Measurements from ENCODE around the gene B4GALT3.
A peak's percentile ranks its signal among the peaks of the same experiment; 100 is the strongest.

The B4GALT3 gene

DNA sequence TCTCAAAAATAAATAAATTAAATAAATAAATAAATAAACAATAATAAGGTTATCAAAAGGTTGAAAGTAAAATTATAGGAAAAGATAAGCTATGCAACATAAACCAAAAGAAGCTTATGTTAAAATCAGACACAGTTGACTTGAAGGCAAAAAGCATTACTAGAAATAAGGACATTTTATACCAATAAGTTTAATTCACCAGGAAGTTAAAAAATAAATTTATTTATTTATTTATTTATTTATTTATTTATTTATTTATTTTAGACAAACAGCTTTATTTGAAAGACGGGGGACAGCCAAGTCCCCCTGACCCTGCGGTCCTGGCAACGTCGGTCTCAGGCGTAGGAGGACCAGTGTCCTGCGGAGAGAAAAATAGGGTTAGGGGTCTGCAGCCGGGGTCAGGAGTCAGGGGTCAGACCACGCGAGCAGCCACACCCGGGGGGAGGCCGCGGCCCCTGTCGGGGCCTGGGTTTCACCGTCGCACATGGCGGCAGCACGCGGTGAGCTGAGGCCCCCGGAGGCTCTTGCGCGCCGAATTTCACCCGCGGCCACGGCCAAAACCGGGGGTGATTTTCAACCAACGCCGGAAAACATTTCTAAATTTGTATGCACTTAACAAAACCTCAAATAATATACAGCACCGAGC, 36.4 kb downstream of the B4GALT3 start:
- H3K4me1 Mint-ChIP-seq: no peaks in the 10 kb centered on the region
- H3K27ac Mint-ChIP-seq (ENCODE audit: low read depth): no peak overlapping the region
- H3K36me3 Mint-ChIP-seq (ENCODE audit: insufficient read depth): peaks cover 3% of the 10 kb centered on the region
- no peaks in the 10 kb centered on the region for H3K9me3 Mint-ChIP-seq
- H3K4me3 Mint-ChIP-seq: no peak overlapping the region
- DNase-seq (ENCODE audit: low spot score in 2 of 2) (no peak), ATAC-seq (replicated peaks; ENCODE audit: extremely low read depth, poor library complexity, severe bottlenecking) (no peak)
- no peaks in the 10 kb centered on the region for H3K27me3 Mint-ChIP-seq

DNA sequence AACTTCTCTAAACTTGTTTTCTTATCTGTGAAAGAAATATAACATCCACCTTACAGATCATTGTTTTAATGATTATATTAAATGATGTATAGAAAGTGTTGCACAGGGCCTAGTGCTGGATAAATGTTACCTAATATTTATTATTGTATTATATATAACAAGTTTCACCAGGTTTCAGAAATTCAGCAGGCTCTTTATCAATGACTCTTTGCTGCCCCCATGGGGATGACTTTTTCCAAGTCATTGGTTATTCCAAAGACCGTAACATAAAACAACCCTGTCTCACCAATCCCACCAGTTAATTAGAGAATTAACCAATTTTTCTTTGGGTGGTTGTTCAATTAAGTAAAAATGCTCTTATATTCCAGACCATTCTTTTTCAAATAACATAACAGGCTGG, 37.5 kb downstream of the B4GALT3 start:
- Mint-ChIP-seq H3K9me3 (no peaks in the 10 kb centered on the region), H3K27ac (ENCODE audit: low read depth) (no peak overlapping the region), H3K4me1 (no peaks in the 10 kb centered on the region), H3K36me3 (ENCODE audit: insufficient read depth) (peaks cover 3% of the 10 kb centered on the region), H3K4me3 (no peak overlapping the region), H3K27me3 (no peaks in the 10 kb centered on the region)
- DNase-seq (ENCODE audit: low spot score in 2 of 2) (no peak), ATAC-seq (replicated peaks; ENCODE audit: extremely low read depth, poor library complexity, severe bottlenecking) (no peak)

DNA sequence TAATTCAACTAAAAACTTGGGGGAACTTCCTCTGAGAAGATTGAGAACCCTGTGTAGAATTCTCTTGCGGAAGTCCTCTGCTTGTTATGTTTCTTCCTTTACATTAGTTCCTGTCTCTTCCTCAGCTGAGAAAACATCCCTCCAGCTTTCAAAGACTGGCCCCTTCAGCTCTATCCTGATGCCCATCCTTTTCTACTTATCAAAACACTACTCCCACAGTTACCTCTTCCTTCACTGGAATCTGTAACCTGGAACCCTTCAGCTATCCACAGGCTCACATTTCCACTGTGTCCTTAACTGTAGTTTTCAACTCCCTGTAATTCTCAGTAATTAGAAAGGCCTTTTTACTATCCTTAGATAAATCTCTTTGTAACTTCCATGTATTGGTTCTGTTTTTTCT, 38.9 kb downstream of the B4GALT3 start:
- H3K4me3 Mint-ChIP-seq: no peak overlapping the region
- no peaks in the 10 kb centered on the region for H3K27me3 Mint-ChIP-seq
- no peaks in the 10 kb centered on the region for H3K9me3 Mint-ChIP-seq
- H3K27ac Mint-ChIP-seq (ENCODE audit: low read depth): no peak overlapping the region
- peaks cover 3% of the 10 kb centered on the region for H3K36me3 Mint-ChIP-seq (ENCODE audit: insufficient read depth)
- ATAC-seq (replicated peaks; ENCODE audit: extremely low read depth, poor library complexity, severe bottlenecking) (no peak), DNase-seq (ENCODE audit: low spot score in 2 of 2) (no peak)
- no peaks in the 10 kb centered on the region for H3K4me1 Mint-ChIP-seq

DNA sequence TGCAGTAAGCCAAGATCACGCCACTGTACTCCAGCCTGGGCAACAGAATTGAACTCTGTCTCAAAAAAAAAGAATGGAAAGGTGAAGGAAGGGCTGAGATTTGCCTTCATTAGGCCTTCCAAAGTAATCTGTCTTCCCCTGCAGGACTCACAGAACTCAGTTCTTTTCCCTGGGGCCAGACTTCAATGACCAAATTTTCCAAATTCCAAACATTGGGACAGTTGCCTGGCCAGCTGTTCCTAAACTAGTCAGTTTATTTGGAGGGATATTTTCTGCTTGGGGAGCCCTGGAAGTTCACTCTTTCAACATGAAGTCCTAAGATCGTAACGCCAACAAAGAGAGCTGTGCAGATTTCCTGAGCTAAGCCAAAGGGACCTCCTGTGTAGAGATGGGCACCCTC, 39.4 kb downstream of the B4GALT3 start:
- Mint-ChIP-seq H3K27ac (ENCODE audit: low read depth) (no peak overlapping the region), H3K4me3 (no peak overlapping the region), H3K27me3 (no peaks in the 10 kb centered on the region), H3K4me1 (no peaks in the 10 kb centered on the region), H3K9me3 (no peaks in the 10 kb centered on the region), H3K36me3 (ENCODE audit: insufficient read depth) (peaks cover 3% of the 10 kb centered on the region)
- ATAC-seq (replicated peaks; ENCODE audit: extremely low read depth, poor library complexity, severe bottlenecking) (no peak), DNase-seq (ENCODE audit: low spot score in 2 of 2) (no peak)

DNA sequence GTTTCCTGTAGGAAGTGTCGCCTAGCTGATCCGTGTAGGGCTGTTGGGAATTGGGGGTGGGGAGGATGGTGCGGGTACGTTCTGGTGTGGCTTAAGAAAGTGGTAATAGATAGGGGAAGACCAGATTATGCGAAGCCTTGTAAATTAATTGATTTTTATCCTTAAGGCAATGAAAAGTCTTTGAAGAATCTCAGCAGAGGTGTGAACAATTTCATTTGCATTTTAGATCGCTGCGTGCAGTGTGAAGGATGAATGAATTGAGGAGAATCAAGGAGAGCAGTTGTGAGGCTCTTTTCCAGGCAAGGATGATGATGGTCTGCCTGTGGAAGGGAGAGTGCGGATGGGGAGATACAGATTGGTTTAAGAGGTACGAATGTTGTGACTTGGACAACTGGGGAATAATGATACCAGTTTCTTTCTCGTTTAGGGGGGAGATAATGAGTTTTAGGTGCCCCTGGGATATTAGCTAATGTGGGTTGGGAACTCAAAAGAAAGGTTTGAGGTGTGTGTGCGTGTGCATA, 44.0 kb downstream of the B4GALT3 start:
- DNase-seq (ENCODE audit: low spot score in 2 of 2): no peak
- Mint-ChIP-seq H3K4me1 (peaks cover 25% of the 10 kb centered on the region), H3K36me3 (ENCODE audit: insufficient read depth) (peaks cover 9% of the 10 kb centered on the region), H3K27ac (ENCODE audit: low read depth) (no peak overlapping the region), H3K4me3 (no peak overlapping the region), H3K9me3 (no peaks in the 10 kb centered on the region), H3K27me3 (no peaks in the 10 kb centered on the region)
- ATAC-seq (replicated peaks; ENCODE audit: extremely low read depth, poor library complexity, severe bottlenecking): no peak

- Mint-ChIP-seq H3K27ac (ENCODE audit: low read depth) (no peak within 1 kb of the TSS), H3K9me3 (no peaks in the 10 kb centered on the region), H3K27me3 (no peaks in the 10 kb centered on the region), H3K36me3 (ENCODE audit: insufficient read depth) (peaks cover 12% of the 10 kb centered on the region), H3K4me3 (no peak within 1 kb of the TSS), H3K4me1 (peaks cover 32% of the 10 kb centered on the region)
- peak; percentile 97 for ATAC-seq (replicated peaks; ENCODE audit: extremely low read depth, poor library complexity, severe bottlenecking)
- peak; percentile 75 to 84 for DNase-seq (ENCODE audit: low spot score in 2 of 2)
Measured at GRCh38 chr1:161132410-161133219, 44.7 kb downstream of the B4GALT3 start, which contains the start of gene DEDD. TSS of gene DEDD (minus strand) at chr1:161132667. CDS start at chr1:161124462, 8,205 bp downstream.

- peaks cover 16% of the 10 kb centered on the region for H3K36me3 Mint-ChIP-seq (ENCODE audit: insufficient read depth)
- H3K9me3 Mint-ChIP-seq: no peaks in the 10 kb centered on the region
- peaks cover 40% of the 10 kb centered on the region for H3K4me1 Mint-ChIP-seq
- no peak overlapping the region for H3K27ac Mint-ChIP-seq (ENCODE audit: low read depth)
- ATAC-seq (replicated peaks; ENCODE audit: extremely low read depth, poor library complexity, severe bottlenecking) (peak; percentile 4), DNase-seq (ENCODE audit: low spot score in 2 of 2) (no peak)
- H3K27me3 Mint-ChIP-seq: no peaks in the 10 kb centered on the region
- no peak overlapping the region for H3K4me3 Mint-ChIP-seq
Measured at GRCh38 chr1:161131523-161132409, 45.5 kb downstream of the B4GALT3 start.

- Mint-ChIP-seq H3K27me3 (no peaks in the 10 kb centered on the region), H3K27ac (ENCODE audit: low read depth) (no peak overlapping the region), H3K9me3 (no peaks in the 10 kb centered on the region), H3K36me3 (ENCODE audit: insufficient read depth) (peaks cover 20% of the 10 kb centered on the region), H3K4me3 (no peak overlapping the region), H3K4me1 (peaks cover 51% of the 10 kb centered on the region)
- no peak for DNase-seq (ENCODE audit: low spot score in 2 of 2)
- no peak for ATAC-seq (replicated peaks; ENCODE audit: extremely low read depth, poor library complexity, severe bottlenecking)
Measured at GRCh38 chr1:161130266-161130665, 47.0 kb downstream of the B4GALT3 start.

GRCh38 chr1:161128591-161129420, 48.5 kb downstream of the B4GALT3 start:
- DNase-seq (ENCODE audit: low spot score in 2 of 2) (no peak), ATAC-seq (replicated peaks; ENCODE audit: extremely low read depth, poor library complexity, severe bottlenecking) (no peak)
- Mint-ChIP-seq H3K4me3 (no peak overlapping the region), H3K36me3 (ENCODE audit: insufficient read depth) (peaks cover 26% of the 10 kb centered on the region), H3K27ac (ENCODE audit: low read depth) (no peak overlapping the region), H3K4me1 (peaks cover 51% of the 10 kb centered on the region), H3K9me3 (no peaks in the 10 kb centered on the region), H3K27me3 (no peaks in the 10 kb centered on the region)

- no peak for ATAC-seq (replicated peaks; ENCODE audit: extremely low read depth, poor library complexity, severe bottlenecking)
- Mint-ChIP-seq H3K9me3 (no peaks in the 10 kb centered on the region), H3K4me1 (peaks cover 51% of the 10 kb centered on the region), H3K36me3 (ENCODE audit: insufficient read depth) (peaks cover 38% of the 10 kb centered on the region), H3K27me3 (no peaks in the 10 kb centered on the region), H3K4me3 (no peak overlapping the region), H3K27ac (ENCODE audit: low read depth) (peak overlapping the region; percentile 61)
- DNase-seq (ENCODE audit: low spot score in 2 of 2): no peak
Measured at GRCh38 chr1:161127649-161128048, 49.7 kb downstream of the B4GALT3 start.

GRCh38 chr1:161122967-161123366, 54.3 kb downstream of the B4GALT3 start:
- no peak overlapping the region for H3K4me3 Mint-ChIP-seq
- H3K27me3 Mint-ChIP-seq: no peaks in the 10 kb centered on the region
- no peak for ATAC-seq (replicated peaks; ENCODE audit: extremely low read depth, poor library complexity, severe bottlenecking)
- peaks cover 55% of the 10 kb centered on the region for H3K36me3 Mint-ChIP-seq (ENCODE audit: insufficient read depth)
- DNase-seq (ENCODE audit: low spot score in 2 of 2): no peak
- peaks cover 45% of the 10 kb centered on the region for H3K4me1 Mint-ChIP-seq
- H3K27ac Mint-ChIP-seq (ENCODE audit: low read depth): peak overlapping the region; percentile 90
- H3K9me3 Mint-ChIP-seq: no peaks in the 10 kb centered on the region

GRCh38 chr1:161121834-161122233, 55.5 kb downstream of the B4GALT3 start:
- Mint-ChIP-seq H3K4me1 (peaks cover 43% of the 10 kb centered on the region), H3K27ac (ENCODE audit: low read depth) (peak overlapping the region; percentile 52), H3K9me3 (no peaks in the 10 kb centered on the region), H3K4me3 (no peak overlapping the region), H3K27me3 (no peaks in the 10 kb centered on the region), H3K36me3 (ENCODE audit: insufficient read depth) (peaks cover 58% of the 10 kb centered on the region)
- ATAC-seq (replicated peaks; ENCODE audit: extremely low read depth, poor library complexity, severe bottlenecking) (no peak), DNase-seq (ENCODE audit: low spot score in 2 of 2) (no peak)
